IPS-NIHi11 (cell line): ENCODE results near the gene SPG11.
"Not testable (repeated sequence)": the region's sequence is repeated elsewhere in the genome, so short reads cannot be mapped to it uniquely, and the experiment has no call there.

ENCODE experiments used
- DNase-seq: peaks from one replicate; pipeline ENCODE4 v3.0.0; 2012; ENCODE audit warnings: mixed read lengths, low spot score

Gene SPG11

DNA sequence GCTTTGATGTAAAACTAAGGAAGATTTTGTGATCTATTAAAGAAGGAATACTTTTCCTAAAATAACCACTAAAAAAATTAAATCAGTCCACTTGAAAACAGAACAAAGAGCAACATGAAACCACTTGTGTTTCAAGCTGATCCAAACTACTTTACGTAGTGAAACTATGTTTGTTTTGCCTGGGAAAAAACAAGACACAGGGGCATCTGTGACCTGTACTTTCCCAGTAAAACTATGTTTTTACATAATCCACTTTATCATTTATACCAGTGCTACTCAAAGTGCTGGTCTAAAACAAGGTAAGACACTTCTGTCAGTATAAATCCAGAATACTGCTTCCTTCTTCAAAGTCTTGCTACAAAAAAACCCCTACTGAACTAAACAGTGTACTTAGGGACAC, 56.7 kb downstream of the SPG11 start:
- no peak for DNase-seq

DNA sequence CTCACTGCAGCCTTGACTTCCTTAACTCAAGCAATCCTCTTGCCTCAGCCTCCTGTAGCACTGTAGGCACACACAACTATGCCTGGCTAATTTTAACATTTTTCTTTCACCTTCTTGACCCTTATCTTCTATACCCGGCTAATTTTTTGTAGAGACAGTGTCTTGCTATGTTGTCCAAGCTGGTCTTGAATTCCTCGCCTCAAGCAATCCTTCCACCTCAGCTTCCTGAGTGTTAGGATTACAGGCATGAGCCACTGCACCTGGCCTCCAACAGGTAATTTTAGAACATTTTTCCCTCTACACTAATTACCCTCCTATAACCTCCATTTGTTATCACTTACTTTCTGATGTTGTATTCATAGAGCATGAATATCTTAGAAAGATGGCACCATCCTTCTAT, 60.3 kb downstream of the SPG11 start:
- DNase-seq: no peak

DNA sequence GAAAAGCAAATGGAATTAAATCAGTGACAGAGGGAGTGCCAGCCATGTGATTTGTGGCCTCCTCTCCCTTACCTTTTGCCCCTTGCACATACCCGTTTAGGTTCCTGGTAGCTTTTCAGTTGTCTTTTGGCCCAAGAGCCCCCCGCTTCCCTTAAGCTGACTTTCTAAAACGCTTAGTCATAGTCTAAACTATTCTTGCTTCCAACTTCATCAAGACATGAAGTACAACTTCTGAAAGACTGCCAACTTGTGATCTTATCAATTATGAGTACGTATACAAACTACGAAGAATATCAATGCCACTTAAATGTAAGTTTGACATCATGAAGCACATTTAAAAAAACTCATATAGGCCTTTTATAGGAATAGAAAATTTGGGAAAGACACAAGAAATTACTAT, 64.6 kb downstream of the SPG11 start:
- DNase-seq: no peak

DNA sequence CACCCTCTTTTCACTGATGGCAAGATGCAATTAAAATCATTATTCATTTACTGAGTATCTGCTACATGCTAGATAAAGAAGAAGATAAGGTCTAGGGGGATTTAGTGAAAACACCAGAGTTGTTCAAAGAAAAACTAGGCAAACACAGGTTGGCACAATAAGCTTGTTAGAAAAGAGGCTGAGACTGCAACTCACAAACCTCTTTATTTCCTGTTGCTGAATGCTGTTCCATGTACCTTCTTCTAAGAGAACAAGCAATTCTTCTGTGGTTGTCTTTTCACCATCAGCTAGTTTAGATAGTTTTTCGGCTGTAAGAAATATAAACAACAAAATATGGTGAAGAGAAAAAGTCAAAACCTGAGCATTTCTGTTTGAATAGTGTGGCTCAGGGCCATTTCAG, 65.4 kb downstream of the SPG11 start:
- DNase-seq: no peak

DNA sequence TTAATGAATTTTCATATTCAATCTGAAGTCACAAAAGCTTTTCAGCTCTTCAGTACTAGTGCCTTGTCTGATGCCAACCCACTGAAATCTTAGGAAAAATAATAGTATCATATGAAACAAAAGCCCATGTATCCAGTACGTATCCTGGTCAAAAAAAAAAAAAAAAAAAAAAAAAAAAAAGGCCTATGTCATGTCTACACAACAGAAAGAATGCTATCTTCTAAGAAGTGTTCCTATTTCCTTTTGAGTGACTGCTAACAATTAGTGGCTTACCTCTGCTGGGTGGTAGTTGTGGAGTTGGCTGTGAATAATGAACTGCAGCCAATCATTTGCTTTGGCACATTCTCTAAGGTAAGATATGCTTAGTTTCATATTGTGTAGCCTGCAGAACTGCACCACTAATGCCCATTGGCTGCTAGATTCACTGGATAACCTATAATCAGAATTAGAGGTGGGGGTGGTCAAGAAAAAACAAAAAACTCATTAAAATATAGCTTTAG, 66.9 kb downstream of the SPG11 start:
- no peak for DNase-seq

DNA sequence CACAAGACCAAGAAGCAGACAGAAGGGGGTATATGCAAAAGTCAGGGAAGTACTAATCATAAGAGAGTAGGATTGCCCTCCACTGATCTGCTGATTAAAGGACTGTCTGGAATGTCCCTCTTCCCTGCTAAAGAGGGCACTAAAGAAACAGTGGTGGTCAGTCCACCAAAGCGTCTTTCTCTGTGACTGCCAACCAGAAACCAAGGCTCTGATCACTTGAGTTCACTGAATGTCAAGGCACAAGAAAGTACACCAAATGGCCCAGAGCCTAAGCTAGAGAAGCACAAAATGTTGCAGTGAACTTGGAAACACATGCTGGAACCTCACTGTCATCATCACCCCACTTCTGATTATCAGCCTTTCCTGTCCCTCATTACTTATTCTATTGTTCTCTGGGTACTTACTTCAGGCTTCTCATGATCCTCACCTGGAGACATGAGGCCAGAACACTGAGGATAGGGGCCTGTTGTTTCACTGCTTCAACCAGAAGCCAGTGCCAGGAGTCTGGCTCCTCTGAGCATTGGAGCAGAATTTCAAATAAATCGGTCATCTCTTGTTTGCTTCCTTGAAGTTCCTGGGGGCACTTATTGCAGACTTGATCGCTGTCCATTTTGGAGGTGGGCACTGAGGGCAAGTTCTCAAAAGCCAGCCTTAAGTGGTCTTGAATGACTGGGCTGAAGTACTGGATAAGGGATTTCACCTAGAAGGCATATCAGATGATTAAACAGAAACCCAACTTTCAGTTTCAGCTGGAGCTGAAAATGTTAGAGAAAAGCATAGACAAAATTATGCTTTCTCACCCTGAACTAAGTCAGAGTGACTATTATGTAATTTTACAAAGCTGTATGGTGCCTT, 67.6 kb downstream of the SPG11 start:
- DNase-seq: no peak

DNA sequence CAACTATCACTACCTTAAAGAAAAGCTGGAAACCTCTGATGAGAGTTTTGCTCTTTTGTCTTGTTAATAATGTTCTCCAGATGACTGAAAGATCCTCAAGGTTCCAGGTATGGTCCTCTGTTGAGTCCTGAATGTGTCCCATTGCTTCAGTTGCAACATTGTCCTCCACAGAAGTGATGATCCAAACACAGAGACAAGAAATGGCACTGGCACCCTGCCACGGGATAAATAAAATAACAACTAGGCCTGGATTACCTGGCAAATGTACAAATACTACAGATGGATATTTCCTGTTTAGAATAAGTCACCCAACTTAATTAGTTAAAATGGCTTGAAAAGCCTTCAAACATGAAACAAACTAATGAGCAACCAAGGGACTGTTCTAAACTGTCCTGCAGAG, 68.2 kb downstream of the SPG11 start:
- no peak for DNase-seq

DNA sequence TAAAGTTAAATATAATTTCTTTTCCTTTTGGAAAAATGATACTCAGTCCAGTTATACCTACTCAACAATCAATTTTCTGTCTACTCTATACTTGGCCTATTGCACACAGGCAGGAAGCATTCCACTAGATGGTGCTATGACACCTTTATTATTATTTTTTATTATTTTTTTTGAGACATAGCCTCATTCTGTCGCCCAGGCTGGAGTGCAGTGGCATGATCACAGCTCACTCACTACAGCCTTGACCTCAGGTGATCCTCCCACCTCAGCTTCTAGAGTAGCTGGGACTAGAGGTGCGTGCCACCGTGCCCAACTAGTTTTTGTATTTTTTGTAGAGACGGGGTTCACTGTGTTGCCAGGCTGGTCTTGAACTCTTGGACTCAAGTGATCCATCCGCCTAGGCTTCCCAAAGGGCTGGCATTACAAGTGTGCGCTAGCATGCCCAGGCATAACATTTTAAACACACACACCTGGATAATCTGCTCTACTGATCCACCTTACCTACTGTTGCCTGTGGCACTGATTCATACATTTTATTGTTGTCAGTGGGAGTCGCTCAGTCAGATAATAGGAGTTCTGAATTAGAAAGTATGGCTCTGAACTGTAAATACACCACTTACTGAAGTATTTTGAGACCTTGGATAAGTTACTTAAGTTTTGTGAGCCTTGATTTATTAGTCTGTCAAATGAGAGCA, 70.3 kb downstream of the SPG11 start:
- no peak for DNase-seq

DNA sequence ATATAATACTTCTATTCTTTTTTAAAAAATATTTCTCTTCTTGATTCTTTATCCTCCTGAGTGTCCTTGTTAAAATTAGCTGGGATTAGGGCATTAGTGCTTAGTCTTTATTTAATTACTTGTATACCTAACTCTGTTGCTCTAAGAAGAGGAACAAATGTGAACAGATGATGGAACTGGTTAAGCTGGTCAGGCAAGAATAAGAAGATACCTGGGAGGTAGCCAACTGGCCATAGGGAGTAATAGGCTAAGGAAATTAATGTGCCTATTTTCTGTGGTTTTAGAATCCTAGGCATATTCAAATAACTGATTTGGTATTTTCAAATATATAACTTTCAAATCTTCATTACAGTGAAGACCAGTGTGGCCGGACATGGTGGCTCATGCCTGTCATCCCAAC, 72.1 kb downstream of the SPG11 start:
- DNase-seq: no peak

DNA sequence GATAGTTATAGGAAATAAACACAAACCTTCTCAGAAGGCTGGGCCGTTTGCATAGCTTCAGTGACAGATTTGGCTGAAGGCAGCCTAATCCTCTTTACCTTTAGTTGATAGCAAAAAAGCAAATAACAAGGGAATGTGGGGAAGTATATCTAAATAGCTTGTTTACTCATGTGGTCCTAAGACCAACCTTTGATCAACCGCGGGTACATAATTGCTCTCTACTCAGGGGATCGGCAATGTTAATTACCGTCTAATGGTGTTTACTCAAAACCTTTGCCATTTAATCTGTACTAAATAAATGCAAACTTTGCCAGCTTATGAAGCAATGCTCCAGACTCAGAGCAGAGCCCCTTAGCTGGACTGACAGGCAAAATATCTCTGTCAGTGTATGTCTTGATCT, 74.9 kb downstream of the SPG11 start:
- no peak for DNase-seq

DNA sequence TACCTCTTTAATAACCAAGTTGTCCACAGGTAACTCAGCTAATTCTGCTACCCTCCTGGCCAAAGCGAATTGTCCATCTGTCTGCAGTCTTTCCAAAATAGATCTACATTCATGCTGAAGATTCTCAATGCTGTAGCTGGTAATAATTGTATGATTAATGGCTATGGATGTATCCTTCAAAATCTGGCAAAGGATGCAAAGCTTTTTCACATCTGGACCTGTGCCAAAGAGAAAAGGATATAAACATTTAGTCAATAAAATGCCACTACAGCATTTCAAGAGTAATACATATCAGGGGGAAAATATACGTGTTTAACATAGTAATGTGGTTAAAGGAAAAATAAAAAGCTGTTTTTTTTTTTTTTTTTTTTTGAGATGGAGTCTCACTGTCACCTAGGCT, 77.8 kb downstream of the SPG11 start:
- no peak for DNase-seq

DNA sequence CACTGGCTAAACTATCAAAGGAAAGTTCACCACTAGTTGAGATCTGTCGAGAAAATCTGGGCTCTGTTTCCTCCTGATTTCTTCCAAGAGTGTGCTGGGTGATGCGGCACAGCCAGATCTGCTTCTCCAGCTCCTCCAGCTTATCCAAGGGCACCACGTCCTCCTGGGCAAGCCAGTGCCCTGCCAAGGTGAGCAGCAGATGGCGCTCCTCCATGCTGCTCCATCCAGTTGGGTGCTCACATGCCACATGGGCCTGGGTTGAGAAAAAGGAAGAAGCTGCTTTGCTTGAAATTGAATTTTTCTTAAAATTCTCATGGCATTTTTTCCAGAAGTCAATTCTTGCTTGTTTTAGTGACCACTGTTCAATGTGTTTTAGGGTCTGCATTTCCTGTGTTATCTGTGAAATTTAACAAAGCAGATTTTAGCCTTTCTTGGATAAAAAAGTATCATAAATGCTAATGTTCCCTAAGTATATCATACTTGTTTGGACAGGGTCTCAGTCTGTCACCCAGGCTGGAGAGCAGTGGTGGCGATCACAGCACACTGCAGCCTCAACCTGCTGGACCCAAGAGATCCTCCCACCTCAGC, 79.2 kb downstream of the SPG11 start:
- peak; percentile 55 for DNase-seq

DNA sequence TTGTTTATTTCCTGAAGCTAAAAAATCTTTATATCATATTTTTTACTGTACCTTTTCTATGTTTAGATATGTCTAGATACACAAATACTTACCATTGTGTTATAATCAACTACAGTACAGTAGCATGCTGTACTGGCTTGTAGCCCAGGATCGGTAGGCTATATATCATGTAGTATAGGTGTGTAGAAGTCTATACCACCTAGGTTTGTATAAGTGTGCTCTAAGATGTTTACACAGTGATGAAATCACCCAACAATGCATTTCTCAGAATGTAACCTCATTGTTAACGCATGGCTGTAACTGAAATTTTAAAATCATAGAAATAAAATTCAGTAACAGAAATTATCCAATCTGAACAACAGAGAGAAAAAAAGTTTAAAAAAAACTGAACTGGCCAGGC, 83.4 kb downstream of the SPG11 start:
- no peak for DNase-seq

DNA sequence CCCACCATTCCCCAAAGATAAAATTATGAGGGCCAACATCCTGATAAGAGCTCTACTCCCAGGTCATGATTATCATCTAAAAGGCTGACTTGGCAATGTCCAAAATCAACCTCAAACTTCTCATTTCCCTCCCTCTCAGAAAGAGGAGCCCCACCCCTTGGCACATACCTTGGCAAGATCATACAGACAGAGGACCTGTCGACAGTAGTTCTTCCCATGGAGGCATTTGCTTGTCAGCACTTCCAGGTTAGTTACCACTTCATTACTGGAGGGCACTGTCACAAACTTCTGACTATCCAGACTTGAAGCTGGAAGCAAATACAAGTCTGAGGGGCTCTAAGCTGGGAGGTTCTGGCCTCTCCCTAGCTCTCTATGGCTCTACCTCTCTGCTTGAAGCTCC, 88.7 kb downstream of the SPG11 start:
- no peak for DNase-seq

DNA sequence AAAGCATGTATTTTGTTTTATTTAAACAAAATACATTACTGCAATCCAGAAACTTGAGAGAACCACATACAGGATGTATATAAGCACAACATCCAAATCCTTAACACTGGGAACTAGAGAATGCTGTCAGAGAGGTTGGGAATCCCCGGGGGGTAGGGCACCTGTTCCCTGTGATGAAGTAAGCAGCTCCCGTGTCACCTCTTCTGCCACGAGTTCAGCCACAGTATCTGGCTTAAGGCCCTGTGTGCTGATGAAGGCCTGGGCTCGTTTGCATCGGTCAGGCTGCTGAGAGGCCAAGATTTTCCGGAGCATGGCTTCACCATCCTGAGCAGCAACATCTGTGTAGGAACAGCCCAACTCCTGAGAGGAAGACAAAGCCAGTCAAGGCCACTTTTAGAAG, 90.1 kb downstream of the SPG11 start:
- DNase-seq: no peak

DNA sequence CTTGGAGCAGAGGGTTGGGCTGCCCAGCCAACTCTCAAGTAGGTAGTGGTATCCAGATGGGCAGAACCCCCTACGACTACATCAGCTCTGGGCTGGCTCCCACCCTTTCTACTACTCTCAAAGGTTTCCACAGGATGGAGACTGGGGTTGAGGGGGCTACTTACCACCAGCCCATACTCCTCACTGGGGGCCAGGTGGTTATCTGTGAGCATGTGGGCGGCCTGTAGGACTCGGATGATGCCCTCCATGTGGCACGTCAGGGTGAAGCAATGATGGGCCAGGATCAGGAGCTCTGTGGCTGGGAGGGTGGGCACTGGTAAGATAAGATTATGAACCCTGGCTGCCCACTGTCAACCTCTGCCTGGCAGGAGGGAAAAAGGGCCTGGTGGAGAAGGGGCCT, 93.1 kb downstream of the SPG11 start:
- no peak for DNase-seq

DNA sequence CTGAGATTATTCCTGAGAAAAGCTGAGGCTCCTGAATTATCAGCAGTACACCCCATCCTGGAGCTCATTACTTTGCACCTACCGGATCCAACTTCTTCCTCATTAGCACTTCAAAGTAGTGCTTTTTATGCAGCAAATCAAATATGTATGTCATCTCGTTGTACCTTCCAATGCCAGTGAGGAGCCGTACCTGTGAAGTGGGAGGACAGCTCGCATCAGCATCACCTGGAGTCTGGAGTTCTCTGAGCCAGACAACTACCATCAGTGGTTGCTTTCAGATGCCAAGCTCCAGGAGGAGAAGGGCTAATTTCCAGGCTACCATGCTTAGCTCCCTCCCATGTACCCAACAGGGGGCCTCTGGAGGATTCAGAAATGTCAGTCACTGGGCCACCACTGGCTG, 94.1 kb downstream of the SPG11 start:
- DNase-seq: no peak

DNA sequence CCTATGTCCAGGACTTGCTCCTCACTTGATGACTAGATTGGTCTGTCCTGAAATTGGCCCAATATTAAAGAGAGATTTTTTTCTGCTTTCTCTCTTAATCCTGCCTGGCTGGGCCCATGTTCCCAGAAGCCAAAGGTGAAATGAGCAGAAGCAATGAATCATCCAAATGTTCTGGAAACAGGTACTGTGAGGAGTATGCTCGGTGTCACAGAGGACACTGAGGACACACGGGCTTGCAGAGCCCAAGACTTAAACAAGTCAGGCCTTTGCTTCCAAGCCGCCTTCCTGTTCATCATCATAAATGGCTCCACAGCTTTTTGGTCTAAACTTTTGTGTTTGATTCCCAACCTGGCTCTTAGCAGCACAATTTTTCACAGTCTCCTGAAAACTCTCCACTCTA, 95.1 kb downstream of the SPG11 start:
- no peak for DNase-seq

DNA sequence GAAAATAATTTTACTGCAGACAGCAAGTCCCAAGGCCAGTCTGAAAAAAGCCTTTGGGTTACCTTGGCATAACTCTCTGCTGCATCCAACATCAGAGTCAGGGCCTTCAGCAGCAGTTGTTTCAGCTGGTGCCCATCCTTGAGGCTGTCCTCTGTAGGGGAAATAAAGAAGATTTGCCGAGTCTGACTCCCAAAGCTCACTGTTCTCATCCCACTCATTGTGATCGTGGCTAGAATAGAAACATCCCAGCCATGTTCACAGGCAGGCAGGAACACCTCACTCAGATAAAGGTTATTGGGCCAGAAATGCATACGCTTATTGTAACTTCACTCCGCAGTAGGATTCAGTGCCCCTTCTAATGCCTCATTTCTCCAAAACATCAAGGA, 97.3 kb downstream of the SPG11 start:
- DNase-seq: no peak

DNA sequence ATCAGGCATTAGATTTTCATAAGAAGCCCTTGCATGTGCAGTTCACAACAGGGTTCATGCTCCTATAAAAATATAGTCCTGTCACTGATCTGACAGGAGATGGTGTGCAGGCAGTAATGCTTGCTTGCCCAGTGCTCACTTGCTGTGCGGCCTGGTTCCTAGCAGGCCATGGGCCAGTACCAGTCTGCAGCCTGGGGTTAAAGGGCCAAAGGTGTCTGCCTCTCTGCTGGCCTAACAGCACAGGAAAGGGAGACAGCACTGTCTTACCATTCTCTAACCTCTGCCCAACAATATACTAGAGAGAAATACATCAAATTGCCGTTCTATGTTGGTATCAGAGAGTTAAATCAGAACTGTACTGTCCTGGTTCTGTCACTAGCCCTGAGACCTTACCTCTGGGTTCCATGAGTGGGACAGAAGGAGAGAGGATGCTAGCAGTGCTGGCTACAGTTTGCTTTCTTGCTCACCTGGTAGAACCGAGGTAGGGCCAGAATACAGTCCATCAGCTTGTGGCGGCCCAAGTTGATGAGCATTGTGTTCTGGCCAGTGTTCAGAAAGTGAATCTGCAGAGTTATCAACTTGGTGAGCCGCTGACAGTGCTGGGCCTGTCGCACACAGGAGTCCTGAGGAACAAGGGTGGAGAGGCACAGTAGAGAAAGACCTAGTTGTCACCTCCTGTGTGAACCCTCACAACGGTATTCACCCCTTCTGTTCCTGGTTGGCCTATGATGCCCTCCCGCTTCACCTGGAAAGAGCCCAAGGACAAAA, 97.9 kb downstream of the SPG11 start:
- no peak for DNase-seq

DNA sequence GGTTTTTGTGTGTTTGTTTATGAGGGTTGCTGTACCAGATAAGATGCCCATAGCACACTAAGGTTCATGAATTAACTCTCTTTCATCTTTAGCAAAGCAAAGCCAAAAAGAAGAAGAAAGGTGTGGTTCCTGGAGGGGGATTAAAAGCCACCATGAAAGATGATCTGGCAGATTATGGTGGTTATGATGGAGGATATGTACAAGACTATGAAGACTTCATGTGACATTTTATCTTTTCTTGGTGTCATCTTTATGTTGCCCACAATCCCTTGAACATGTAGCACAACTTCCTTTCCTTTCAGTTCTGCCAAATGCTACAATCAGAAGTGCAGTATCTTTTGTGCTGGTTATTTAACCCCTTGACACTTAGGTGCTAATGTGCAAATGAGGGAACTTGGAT, 102.5 kb downstream of the SPG11 start:
- DNase-seq: not testable (repeated sequence)

DNA sequence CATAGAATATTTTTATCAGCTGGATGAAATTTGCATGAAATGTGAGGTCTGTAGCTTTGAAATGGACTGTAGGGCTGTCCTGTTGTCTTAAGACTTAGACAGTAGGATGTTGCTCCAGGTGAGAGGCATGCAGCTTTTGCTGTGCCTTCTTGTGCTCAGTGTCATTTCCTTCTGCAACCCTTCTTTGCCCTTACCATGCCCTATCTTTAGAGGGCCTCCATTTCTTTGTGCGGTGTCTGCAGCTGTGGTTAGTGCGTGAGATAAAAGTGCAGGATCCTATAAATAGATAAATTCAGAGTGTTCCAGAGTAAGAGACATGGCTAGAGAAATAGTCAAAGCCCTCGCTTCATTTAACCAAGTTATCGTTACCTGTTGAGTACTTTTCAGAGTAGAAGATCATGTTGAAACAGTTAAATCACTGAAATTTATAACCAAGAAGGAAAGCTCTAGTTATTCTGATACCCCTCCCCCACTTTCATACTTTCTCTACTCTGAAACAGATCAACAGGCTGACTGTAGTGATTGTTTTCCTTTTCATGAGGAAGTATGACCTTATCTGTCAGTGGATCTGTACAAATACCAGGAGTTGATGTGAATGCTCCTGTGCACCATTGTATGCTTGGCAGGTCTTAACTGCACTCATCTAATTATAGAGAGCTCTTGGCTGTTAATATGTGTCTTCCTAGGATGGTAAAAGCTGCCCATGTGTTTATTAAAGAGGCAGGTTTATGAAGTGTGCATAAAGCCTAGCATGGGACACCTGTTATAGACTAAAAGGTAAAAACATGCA, 108.3 kb downstream of the SPG11 start:
- no peak for DNase-seq
